Effector CD4-positive, alpha-beta T cell (primary cell): ENCODE data around the gene ZNF497.
"Not testable (repeated sequence)": the region's sequence is repeated elsewhere in the genome, so short reads cannot be mapped to it uniquely, and the experiment has no call there.

Source experiments
- DNase-seq: peaks from one replicate; pipeline ENCODE4 v3.0.0-alpha.2; 2020

The ZNF497 gene

DNA sequence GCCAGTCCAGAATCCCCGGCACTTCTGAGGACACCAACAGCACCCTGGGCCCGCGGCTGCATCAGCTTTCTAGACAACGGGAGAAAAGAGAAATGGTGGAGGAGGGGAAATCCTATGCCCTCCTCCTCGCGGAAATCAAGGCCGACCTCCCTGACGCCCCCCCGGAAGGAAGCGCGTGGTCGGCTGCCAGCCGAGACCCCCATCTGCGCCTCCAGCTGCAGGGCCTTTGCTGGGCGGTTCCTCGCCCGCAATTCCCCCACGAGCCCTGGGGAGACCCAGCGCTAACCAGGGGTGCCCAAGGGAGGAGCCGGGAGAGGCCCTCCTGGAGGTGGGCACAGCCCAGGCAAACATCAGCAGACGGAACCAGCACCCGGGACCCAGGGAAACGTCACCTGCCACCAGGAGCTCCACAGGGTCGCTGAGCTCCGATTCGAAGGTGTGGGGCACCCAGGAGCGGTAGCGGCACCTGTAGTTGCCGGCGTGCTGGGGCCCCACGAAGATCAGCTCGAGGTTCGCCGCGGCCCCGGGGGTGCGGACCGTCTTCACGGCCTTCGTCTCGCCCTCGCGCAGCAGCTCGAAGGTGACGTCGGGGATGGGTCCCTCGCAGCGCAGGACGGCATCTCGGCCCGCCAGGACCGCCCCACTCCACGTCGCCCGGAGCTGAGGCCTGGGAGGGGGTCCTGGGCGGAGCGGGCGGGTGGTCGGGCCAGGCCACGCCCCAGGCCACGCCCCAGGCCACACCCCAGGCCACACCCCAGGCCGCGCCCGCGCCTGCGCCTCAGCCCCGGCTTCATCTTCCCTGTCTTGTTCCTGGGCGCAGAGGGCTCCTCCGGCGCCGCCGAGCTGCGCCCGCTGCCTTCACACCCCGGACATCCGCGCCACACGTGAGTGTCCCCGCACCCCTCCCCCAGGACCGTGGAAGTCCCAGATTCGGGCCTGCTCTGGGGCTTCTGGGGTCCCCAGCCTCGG, 15.3 kb downstream of the ZNF497 start:
- peak; percentile 43 for DNase-seq

- no peak for DNase-seq
Observed at GRCh38 chr19:58345558-58345957, 17.0 kb downstream of the ZNF497 start.

DNA sequence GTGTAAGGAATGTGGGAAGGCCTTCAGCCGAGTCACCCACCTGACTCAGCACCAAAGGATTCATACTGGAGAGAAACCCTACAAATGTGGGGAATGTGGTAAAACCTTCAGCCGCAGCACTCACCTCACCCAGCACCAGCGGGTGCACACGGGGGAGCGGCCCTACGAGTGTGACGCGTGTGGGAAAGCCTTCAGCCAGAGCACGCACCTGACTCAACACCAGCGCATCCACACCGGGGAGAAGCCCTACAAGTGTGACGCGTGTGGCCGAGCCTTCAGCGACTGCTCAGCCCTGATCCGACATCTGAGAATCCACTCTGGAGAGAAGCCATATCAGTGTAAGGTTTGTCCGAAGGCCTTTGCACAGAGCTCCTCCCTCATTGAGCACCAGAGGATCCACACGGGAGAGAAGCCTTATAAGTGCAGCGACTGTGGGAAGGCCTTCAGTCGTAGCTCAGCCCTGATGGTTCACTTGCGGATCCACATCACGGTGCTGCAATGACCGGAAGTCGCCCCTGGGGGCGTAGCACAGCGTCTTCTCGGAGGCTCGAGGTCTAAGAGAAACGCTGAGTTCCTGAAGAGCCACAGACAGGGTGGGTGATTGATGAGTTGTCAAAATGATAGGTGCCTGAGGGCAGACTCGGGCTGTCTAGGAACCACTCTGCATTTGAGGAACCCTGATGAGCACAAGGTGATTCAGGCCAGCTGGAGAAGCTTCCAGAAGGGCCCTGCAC, 23.6 kb downstream of the ZNF497 start:
- DNase-seq = no peak

- DNase-seq = no peak
Observed at GRCh38 chr19:58338336-58338735, 24.2 kb downstream of the ZNF497 start.

GRCh38 chr19:58336820-58337219, 25.7 kb downstream of the ZNF497 start:
- no peak for DNase-seq

- DNase-seq = no peak
Observed at GRCh38 chr19:58336216-58336615, 26.3 kb downstream of the ZNF497 start.

GRCh38 chr19:58335630-58336029, 26.9 kb downstream of the ZNF497 start:
- no peak for DNase-seq

DNA sequence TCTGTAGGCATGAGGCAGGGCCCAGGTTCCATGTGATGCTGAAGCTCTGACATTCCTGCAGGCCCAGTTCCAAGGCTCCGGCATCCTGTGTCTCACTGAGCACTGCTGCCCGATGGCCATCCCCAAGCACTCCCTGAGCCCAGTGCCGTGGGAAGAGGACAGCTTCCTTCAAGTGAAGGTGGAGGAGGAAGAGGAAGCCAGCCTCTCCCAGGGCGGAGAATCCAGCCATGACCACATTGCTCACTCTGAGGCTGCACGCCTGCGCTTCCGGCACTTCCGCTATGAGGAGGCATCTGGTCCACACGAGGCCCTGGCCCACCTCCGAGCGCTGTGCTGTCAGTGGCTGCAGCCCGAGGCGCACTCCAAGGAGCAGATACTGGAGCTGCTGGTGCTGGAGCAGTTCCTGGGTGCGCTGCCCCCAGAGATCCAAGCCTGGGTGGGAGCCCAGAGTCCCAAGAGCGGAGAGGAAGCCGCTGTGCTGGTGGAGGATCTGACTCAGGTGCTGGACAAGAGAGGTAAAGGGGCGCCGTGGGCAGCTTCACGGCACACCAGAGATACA, 27.8 kb downstream of the ZNF497 start:
- DNase-seq = no peak

GRCh38 chr19:58332697-58333096, 29.9 kb downstream of the ZNF497 start:
- DNase-seq = no peak

DNA sequence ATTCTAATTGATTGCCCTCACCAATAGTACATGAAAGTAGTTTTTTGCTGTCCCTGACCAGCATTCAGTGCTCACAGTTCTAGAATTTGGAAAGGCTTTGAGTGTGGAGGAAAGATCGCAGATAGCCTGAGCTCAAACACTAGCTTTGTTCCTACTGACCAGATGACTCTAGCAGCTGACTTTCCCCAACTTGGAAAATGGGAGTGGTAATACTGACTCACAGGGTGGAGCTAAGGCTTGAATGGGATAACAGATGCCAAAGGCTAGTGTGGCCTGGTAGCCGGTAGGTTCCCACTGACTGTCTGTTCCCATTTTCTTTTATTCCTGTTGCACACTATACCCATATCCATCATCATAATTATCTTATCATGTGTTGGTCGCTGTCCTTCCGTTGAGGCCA, 32.1 kb downstream of the ZNF497 start:
- no peak for DNase-seq

- DNase-seq = no peak
Observed at GRCh38 chr19:58328999-58329398, 33.6 kb downstream of the ZNF497 start.

DNA sequence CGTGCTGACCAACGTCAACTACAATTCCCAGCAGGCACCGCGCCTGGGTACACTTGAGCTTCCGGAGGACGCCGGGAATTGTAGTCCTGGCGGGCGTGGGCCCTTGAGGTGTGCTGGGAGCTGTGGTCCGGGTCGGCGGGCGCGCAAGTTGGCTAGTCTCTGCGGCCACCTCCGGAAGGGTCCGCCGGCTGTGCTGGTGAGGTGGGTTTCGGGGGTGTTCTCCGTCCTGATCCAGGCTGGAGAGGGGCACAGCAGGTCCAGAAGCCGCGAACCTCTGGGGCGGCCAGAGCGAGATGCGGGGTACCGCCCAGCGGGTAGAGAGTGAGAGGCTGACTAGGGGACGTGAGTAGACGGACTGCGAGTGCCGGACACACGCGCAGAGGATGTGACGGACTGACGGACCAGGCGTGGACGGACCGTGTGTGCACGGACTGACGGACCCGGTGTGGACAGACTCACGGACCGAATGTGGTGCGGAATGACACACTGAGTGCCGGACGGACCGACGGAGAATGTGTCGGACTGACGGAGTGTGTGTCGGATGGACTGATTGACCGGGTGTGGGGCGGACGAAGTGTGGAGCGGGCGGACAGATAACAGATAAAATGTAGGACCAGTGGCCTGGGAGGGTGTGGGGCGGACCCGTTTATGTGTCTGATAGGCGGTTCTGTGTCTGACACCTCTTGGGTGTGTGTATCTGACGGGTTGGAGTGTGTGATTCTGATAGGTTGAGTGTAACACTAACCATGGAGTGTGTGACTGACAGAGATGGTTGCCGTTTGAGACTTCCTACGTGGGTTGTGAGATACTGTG, 35.4 kb downstream of the ZNF497 start, which contains the start of gene ZSCAN22:
Gene ZSCAN22, plus strand, starts transcription at position 81 of the 813 bp plus-strand sequence. CDS start 7,809 bp downstream, outside the sequence.
- DNase-seq = peak; percentile 91

DNA sequence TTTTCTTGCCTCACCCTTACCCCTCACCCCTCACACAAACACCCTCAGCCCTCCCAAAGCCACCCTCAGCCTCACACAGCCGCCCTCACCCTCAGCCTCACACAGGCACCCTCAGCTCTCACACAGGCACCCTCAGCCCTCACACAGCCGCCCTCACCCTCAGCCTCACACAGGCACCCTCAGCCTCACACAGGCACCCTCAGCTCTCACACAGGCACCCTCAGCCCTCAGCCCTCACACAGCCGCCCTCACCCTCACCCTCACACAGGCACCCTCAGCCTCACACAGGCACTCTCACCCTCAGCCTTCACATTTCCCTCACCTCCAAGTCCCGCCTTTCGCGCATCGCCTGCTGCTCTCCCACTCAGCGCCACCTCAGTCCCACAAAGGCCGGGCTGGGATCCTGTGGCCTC, 36.0 kb downstream of the ZNF497 start:
- DNase-seq = no peak

DNA sequence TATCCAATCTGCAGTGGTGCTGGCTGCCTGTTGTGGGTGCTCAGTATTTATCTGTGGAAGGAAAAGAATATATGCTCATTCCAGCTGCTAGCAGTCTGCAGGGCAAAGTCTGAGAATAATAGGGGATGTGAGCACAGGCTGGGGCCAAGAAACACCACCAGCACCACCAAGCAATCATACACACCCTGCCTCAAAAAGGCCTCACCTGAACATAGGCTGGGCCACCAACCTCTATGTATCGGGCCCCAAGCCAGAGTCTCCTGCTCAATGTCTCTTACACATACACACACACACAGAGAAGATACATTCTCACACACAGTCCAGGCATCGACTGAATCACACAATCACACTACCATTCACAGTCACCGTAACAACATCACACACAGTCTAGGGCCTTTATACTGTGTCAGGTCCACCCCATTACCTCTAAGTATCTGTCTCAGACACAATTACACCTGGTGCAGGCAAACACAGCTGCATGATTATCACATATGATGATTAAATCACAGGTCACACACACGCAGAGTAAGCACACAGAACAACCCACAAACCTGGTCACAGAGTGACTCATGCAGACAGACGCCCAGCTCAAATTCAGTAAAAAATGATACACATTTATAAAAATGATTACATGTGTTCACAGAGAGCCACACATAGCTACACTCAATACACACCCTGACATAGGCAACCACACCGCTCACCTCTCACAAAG, 37.1 kb downstream of the ZNF497 start:
- DNase-seq = no peak

GRCh38 chr19:58319241-58319640, 43.3 kb downstream of the ZNF497 start:
- DNase-seq = no peak

- DNase-seq = no peak
Observed at GRCh38 chr19:58318297-58318696, 44.3 kb downstream of the ZNF497 start.

GRCh38 chr19:58317476-58318072, 45.0 kb downstream of the ZNF497 start:
- DNase-seq = no peak

- DNase-seq = no peak
Observed at GRCh38 chr19:58315580-58315979, 47.0 kb downstream of the ZNF497 start.

DNA sequence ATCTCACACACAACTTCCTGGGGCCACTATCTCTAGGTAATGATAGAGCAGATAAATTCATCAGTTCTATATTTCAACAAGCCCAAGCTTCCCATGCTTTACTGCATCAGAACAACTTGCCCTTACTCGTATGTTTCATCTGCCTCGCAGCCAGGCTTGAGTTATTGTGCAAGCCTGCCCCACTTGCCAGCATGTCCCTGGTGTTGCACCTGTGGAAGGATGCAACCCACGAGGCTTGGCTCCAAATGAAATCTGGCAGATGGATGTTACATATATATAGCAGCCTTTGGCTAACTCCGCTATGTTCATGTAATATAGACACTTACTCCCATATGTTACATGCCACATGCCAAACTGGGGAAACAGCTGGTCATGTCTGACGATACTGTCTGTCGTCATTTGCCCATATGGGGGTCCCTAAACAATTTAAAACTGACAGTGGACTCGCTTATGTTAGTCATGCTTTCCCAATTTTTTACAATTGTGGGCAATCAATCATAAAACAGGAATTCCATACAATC, 51.1 kb downstream of the ZNF497 start:
- DNase-seq = no peak

- not testable (repeated sequence) for DNase-seq
Observed at GRCh38 chr19:58310685-58311084, 51.9 kb downstream of the ZNF497 start.

GRCh38 chr19:58307736-58308135, 54.8 kb downstream of the ZNF497 start:
- DNase-seq = no peak
